GM12801 (cell line): ENCODE data around the gene CPT1A.

Source experiments
- CTCF ChIP-seq: IDR thresholded peaks from one replicate; pipeline ENCODE4 v1.5.1; 2011; ENCODE audit warnings: control low read depth; ENCODE audit not compliant: insufficient read length; ENCODE audit errors: extremely low read depth

Gene CPT1A

GRCh38 chr11:68750195-68751003, 91.3 kb downstream of the CPT1A start:
- no peak for TF ChIP-seq CTCF

GRCh38 chr11:68749229-68750123, 92.2 kb downstream of the CPT1A start:
- no peak for TF ChIP-seq CTCF

GRCh38 chr11:68748061-68748460, 93.7 kb downstream of the CPT1A start:
- no peak for TF ChIP-seq CTCF

GRCh38 chr11:68743539-68743938, 98.2 kb downstream of the CPT1A start:
- no peak for TF ChIP-seq CTCF

GRCh38 chr11:68741463-68741862, 100.3 kb downstream of the CPT1A start:
- no peak for TF ChIP-seq CTCF

- no peak for TF ChIP-seq CTCF
Observed at GRCh38 chr11:68735646-68736045, 106.1 kb downstream of the CPT1A start.

- no peak for TF ChIP-seq CTCF
Observed at GRCh38 chr11:68735125-68735524, 106.6 kb downstream of the CPT1A start.
